ENCODE data around the gene SMIM29.

SMIM29 gene

DNA sequence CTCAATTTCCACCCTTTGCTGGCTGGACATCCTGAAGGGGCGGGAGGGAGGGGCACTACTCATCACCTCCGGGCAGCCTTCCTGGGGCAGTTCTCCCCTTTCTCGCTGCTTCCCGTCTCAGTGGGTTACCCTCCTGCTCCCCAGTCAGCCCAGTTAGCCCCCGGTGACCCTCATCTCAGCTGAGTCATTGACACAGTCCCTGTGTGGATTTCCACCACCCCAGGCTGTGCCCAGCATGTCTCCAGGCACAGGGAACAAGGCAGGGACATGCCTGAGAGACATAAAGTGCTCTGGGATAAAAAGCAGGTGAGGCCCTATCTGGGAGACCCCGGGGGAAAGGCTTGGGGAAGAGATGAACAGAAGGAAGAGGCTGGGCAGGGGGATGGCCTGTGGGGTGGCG, 42.1 kb downstream of the SMIM29 start:
- H3K4me2 ChIP-seq (ENCODE audit: low read depth, low read length, poor library complexity, severe bottlenecking): no peak overlapping the region
- H2AFZ ChIP-seq (ENCODE audit: low read depth, low read length, severe bottlenecking): no peak overlapping the region
- no peaks in the 10 kb centered on the region for H3K9me2 ChIP-seq (replicated peaks; ENCODE audit: insufficient read depth, low read length)
- H3K9me3 ChIP-seq (ENCODE audit: insufficient read depth, low read length): peaks cover 7% of the 10 kb centered on the region; the same call in 1 of the 2 replicates
- no peaks in the 10 kb centered on the region for H3K79me2 ChIP-seq (ENCODE audit: insufficient read depth, low read length)
- no peak overlapping the region for H3K9ac ChIP-seq (ENCODE audit: low read length)
- H3K36me3 ChIP-seq (ENCODE audit: low read length): no peaks in the 10 kb centered on the region
- no peaks in the 10 kb centered on the region for H3K27me3 ChIP-seq (ENCODE audit: low read length)
- H4K20me1 ChIP-seq (ENCODE audit: low read depth, low read length): no peaks in the 10 kb centered on the region
- H3K4me3 ChIP-seq (ENCODE audit: insufficient read depth, low read length, poor library complexity, severe bottlenecking): no peak overlapping the region
- no peak for TF ChIP-seq EZH2phosphoT487 (conservative IDR thresholded peaks at IDR 0.05; ENCODE audit: low read length)
- TF ChIP-seq, protein P1, sequence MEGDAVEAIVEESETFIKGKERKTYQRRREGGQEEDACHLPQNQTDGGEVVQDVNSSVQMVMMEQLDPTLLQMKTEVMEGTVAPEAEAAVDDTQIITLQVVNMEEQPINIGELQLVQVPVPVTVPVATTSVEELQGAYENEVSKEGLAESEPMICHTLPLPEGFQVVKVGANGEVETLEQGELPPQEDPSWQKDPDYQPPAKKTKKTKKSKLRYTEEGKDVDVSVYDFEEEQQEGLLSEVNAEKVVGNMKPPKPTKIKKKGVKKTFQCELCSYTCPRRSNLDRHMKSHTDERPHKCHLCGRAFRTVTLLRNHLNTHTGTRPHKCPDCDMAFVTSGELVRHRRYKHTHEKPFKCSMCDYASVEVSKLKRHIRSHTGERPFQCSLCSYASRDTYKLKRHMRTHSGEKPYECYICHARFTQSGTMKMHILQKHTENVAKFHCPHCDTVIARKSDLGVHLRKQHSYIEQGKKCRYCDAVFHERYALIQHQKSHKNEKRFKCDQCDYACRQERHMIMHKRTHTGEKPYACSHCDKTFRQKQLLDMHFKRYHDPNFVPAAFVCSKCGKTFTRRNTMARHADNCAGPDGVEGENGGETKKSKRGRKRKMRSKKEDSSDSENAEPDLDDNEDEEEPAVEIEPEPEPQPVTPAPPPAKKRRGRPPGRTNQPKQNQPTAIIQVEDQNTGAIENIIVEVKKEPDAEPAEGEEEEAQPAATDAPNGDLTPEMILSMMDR (IDR thresholded peaks at IDR 0.05; ENCODE audit: insufficient read depth, low read length, poor library complexity, severe bottlenecking): no peak
- H3F3A ChIP-seq (ENCODE audit: insufficient read depth): no peaks in the 10 kb centered on the region
- H3K27ac ChIP-seq (ENCODE audit: low read depth, low read length): no peak overlapping the region

DNA sequence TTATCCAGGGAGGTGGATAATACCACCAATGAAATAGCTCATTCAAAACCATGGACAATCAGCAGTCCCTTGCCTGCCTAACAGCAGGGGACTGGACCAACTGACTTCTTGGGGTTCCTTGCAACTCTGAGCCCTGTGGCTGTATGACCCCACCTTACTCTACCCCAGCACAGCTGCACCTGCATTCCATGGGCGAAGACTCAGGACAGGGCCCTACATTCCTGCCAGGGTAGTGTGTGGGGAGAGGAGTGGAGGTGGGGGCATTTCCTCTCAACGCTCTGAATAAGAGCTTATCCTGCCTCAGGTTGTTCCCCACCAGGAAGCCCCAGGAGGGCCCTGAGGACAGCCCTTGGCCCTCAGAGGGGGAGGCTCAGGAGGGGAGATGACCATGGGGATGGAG, 42.9 kb downstream of the SMIM29 start:
- Histone ChIP-seq H4K20me1 (ENCODE audit: low read depth, low read length) (no peaks in the 10 kb centered on the region), H3K27me3 (ENCODE audit: low read length) (no peaks in the 10 kb centered on the region), H3K27ac (ENCODE audit: low read depth, low read length) (no peak overlapping the region), H3K9me2 (replicated peaks; ENCODE audit: insufficient read depth, low read length) (no peaks in the 10 kb centered on the region), H3K9me3 (ENCODE audit: insufficient read depth, low read length) (peaks cover 12% of the 10 kb centered on the region; the same call in 1 of the 2 replicates), H3F3A (ENCODE audit: insufficient read depth) (no peaks in the 10 kb centered on the region), H2AFZ (ENCODE audit: low read depth, low read length, severe bottlenecking) (no peak overlapping the region), H3K36me3 (ENCODE audit: low read length) (no peaks in the 10 kb centered on the region), H3K79me2 (ENCODE audit: insufficient read depth, low read length) (no peaks in the 10 kb centered on the region), H3K9ac (ENCODE audit: low read length) (no peak overlapping the region), H3K4me3 (ENCODE audit: insufficient read depth, low read length, poor library complexity, severe bottlenecking) (no peak overlapping the region), H3K4me2 (ENCODE audit: low read depth, low read length, poor library complexity, severe bottlenecking) (no peak overlapping the region)
- no peak for TF ChIP-seq EZH2phosphoT487 (conservative IDR thresholded peaks at IDR 0.05; ENCODE audit: low read length)
- TF ChIP-seq, protein P1 (IDR thresholded peaks at IDR 0.05; ENCODE audit: insufficient read depth, low read length, poor library complexity, severe bottlenecking): no peak

DNA sequence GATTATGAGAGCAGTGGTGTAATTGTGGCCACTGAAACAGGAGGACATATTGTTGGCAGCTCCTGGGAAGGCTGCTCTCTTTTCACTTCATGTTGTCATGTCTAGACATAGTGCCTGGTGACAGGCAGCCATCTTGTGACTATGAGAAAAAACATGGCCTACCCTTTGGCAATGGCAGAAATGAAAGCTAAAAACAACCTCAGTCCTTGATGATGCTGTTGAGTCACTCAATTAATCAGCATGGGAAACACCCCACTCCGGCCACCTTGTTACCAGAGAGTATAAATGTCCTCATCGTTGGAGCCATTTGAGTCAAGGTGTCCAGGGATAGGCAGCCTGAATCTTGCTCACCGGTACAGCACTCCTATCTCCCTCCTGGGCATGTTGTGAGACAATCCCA, 43.3 kb downstream of the SMIM29 start:
- peaks cover 12% of the 10 kb centered on the region; the same call in 1 of the 2 replicates for H3K9me3 ChIP-seq (ENCODE audit: insufficient read depth, low read length)
- H3K4me3 ChIP-seq (ENCODE audit: insufficient read depth, low read length, poor library complexity, severe bottlenecking): no peak overlapping the region
- H3F3A ChIP-seq (ENCODE audit: insufficient read depth): no peaks in the 10 kb centered on the region
- no peak overlapping the region for H3K27ac ChIP-seq (ENCODE audit: low read depth, low read length)
- no peak overlapping the region for H3K9ac ChIP-seq (ENCODE audit: low read length)
- no peaks in the 10 kb centered on the region for H4K20me1 ChIP-seq (ENCODE audit: low read depth, low read length)
- no peak for TF ChIP-seq EZH2phosphoT487 (conservative IDR thresholded peaks at IDR 0.05; ENCODE audit: low read length)
- TF ChIP-seq, protein P1 (IDR thresholded peaks at IDR 0.05; ENCODE audit: insufficient read depth, low read length, poor library complexity, severe bottlenecking): no peak
- no peaks in the 10 kb centered on the region for H3K9me2 ChIP-seq (replicated peaks; ENCODE audit: insufficient read depth, low read length)
- H3K79me2 ChIP-seq (ENCODE audit: insufficient read depth, low read length): no peaks in the 10 kb centered on the region
- H3K4me2 ChIP-seq (ENCODE audit: low read depth, low read length, poor library complexity, severe bottlenecking): no peak overlapping the region
- no peaks in the 10 kb centered on the region for H3K36me3 ChIP-seq (ENCODE audit: low read length)
- H2AFZ ChIP-seq (ENCODE audit: low read depth, low read length, severe bottlenecking): no peak overlapping the region
- no peaks in the 10 kb centered on the region for H3K27me3 ChIP-seq (ENCODE audit: low read length)
